8988T (cell line): ENCODE data around the gene FBXW12.
"Not testable (repeated sequence)": the region's sequence is repeated elsewhere in the genome, so short reads cannot be mapped to it uniquely, and the experiment has no call there.

Experiments used
- DNase-seq: peaks from one replicate; pipeline ENCODE4 v3.0.0; 2011

Gene FBXW12, protein sequence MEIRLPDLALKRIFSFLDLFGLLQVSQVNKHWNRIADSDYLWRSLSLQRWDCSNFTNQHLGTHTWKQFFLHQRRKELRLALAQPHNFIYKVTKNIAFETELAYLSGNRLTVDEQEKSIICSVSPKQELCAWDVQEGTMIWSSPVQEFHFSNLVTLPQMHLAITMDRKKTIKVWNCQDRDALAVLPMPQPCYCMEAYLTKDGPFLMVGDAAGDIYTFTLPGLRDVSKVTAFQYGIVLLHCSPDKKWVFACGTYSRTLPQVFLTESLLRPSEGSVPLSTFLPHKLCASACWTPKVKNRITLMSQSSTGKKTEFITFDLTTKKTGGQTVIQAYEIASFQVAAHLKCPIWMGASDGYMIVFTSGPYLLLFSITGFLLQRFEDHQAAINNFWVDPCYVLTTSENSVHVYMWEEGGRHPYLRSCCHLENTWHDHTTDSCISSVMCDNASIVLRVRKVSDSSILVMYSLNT

DNA sequence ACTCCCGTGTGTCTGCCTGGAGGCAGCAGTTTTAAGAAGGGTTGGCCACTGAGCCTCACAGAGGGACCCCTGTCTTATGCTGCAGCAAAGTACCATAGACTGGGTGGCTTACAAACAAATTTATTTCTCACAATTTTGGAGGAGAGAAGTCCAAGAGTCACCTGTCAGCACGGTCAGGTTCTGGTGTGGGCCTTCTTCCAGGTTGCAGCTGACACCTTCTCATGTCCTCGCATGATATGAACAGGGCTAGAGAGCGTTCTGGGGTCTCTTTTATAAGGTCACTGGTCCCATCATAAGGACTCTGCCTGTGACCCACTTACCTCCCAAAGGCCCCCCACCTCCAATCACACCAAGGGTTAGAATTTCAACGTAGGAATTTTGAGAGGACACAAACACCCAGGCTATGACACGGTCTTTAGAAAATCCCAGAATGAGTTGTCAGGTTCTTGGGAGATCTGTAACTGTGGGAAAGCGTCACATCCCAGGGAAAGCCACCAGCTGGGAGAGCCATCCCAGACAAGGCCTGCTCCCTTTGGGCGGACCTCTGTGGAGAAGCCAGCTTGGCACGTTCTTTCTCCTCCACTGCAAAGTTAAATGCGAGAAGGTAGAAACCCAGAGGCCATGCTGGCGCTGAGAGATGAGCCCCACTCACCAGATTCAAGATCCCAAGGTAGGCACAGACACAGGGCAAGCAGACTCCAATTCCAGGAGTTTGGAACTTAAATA lies at the start of gene FBXW12:
Gene FBXW12, plus strand, starts transcription at position 569 of the 726 bp plus-strand sequence. CDS start 549 bp downstream, outside the sequence.
- DNase-seq: no peak

DNA sequence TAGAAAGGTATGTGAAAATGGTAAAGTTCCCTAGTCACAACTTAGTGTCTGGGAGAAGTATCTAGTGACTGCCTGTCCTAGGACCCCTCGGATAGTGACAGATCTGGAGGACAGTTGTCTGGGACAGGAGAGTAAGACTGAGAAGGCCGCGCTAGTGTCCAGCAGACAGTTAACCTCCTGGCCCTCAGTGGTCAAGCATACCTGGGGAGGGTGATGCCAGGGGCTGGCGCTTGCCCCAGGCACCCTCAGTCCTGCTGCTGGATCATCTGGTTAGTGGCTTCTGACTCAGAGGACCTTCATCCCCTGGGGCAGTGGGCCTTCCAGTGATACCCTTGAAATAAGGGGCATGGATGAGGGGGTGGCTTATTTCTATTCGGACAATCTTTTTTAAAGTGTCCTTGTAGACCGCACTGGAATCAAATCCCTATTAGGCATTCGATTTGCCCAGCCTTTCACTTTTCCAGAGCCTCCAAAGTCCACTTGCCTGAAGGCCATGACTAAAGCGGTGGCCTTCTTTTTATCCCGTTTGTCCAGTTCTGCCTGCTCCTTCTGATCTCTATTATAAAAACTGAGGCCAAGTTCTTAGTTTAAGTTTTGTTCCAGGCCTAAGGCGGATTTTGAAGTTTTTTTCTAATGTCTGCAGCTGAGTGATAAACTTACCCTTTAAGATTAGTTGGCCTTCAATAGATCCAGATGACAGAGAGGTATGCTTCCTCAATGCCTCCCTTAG lies 40.1 kb upstream of the FBXW12 start:
- DNase-seq: not testable (repeated sequence)

DNA sequence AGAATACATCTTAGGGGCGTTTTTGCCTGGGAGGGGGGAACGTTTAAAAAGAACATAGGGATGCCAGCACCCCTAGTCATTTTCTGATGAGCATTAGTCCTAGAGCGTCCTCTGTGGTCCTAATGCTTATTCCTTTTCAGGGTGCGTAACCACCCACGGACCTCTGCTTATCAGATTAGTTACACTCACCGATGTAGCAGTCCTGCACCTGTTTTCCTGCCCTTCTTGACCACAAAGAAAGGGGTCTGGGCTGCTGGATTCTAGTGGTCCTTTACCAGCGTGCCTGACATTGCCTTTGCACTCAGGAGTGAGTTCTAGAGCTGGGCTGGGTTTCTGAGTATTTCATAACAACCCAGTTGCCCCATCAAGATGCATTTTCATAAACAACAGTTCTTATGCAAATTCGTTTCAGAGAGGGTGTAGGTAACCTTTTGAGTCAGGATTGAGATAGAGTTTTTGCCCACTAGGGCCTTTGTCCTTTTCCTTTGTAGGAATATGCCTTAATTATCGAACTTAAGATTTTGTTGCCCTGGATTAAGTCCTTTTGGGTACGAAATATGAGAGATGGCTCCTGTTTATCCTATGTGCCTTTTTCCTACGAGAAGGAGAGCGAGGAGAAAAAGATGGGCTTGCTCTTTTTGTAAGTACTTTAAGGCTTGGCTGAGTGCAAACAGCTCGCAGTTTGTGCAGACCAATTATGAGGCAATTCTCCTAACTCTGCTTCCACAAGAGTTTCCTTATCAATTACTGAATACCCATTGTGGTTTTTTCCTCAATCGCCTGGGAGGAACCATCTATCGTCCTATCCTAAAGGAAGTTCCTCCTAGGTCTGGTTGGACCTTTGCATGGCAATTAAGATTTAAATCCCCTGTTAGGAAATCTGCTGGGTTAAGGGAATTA lies 38.4 kb upstream of the FBXW12 start, which contains the start of gene SPINK8:
Gene SPINK8, minus strand, starts transcription at position 316 of the 900 bp plus-strand sequence. CDS start 5,320 bp downstream, outside the sequence.
- not testable (repeated sequence) for DNase-seq

DNA sequence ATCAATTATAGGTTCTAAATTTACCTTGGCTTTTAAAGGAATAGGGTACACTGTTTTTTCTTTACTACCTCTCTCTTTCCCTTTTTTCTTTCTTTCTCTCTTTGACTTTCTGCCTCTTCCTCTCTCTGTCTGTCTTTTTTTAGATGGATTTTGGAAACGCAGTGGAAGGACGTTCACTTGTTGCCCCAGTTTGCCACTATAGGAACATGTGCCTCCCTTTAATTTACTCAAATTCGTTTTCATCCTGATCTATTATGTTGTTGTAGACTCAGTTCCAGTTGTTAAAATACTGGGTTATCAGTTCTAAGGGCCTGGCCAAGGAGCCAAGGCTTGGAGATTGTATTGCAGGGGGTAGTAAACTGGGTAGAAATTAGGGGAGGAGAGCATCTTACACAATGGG lies 37.4 kb upstream of the FBXW12 start:
- DNase-seq: no peak

DNA sequence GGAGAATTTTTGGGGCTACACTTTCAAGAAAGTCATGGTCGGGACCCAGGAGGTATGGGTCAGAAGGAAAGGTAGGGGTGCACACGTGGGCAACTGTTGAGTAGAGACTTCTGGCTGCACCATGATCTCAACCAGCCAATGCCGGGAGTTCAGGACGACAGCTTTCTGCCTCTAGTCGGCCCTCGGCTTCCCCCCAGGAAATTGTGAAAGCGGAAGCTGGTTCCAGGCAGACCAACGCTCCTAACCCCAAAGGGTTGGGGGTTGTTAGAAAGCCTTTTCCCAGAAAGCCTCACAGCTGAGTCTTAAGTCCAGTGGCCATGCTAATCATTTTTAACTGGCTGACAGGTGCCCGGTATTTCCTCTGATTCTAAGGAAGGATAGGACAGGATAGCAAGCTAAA lies 36.7 kb upstream of the FBXW12 start:
- DNase-seq: not testable (repeated sequence)

DNA sequence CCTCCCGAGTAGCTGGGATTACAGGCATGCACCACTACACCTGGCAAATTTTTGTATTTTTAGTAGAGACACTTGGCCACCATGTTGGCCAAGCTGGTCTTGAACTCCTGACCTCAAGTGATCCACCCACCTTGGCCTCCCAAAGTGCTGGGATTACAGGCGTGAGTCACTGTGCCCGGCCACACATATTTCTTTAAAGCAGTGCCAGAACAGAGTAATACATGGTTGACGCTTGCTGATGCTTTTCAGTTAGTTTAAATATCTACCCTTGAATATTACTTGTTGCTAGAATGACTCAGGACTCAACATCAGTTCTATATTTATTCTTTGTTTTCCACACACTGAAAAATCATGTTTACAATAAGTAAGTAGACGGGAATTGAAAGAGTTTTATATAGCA lies 34.5 kb upstream of the FBXW12 start:
- not testable (repeated sequence) for DNase-seq

DNA sequence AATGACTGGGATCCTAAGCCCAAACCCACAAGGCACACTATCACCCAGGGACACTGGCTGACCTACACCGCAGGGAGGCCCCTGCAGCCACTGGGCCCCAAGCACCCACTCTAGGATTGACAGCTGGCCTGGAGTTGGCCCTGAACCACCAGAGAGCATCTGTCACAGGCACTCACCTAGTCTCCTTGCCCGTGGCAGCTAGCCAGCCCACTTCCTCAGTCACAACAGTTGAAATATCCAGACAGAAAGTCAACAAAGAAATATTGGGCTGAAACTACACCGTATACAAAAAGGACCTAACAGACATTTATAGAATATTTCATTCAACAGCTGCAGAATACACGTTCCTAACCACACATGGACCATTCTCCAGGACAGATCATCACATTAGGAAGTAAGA lies 33.4 kb upstream of the FBXW12 start:
- DNase-seq: no peak

DNA sequence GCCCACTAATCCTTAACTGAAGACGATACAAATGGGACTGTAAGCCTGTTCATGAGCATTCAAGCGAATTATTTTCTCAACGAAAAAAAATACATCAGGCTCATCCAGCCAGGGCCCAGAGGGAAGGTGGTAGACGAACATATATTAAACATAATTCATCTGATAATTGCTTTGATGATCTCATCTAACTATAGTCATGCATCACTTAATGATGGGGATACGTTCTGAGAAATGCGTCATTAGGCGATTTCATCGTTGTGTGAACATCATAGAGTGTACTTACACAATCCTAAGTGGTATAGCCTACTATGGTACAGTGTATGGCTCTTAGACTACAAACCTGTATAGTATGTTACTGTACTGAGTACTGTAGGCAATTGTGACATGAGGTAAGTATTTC lies 28.6 kb upstream of the FBXW12 start:
- DNase-seq: no peak

DNA sequence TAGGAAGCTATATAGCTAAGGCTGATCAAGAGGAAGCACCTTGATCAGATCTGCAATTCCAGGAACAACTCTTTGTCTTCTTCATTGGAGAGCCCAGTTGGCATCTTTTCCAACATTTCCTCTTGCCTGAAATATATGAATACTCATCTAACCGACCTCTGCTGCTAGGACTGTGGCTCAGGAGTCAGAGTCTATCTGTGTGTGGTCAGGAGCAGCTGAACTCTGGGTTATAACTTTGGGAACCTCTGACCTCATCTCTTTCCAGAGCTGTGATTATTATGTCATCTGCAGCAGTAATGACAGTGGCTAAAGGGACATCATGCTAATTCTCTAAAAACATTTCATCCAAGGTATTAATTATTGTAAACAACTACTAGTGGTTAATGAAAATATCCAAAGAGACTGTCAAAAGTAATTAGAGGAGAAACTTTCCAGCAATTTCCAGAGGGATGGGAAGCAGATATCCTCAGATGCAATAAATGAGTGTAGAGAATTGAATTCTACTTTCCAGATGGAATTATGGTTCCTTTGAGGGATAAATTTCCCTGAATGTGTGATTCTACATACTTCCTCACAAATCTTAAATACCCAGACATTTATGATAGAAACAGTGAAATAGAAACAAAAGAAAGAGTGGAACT lies 27.0 kb upstream of the FBXW12 start:
- DNase-seq: no peak

DNA sequence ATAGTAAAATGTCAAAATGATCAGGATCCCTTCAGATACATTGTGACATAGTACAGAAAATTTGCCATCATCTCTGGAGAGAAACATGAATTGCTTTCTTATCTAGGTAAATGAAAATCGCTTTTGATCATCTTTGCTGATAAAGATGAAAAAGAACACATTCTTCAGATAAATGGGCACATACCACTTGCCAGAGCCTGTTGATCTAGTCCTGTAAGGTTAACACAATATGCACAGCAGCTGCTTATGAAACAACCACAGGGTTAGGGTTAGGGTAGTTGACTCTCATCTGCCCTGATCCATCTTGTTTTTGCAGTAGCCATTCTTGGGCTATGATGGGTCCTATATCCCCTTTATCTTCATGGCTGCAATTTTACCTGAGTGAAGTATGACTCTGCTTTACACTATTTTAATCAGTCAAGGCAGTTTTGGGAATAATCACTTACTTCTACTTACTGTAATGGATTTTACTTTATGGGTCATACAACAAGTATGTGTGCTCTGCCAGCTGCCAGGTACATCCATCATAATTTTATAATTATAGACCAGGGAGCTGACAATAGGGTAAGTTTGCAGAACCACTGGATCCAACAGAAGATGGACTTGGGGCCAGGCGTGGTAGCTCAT lies 26.0 kb upstream of the FBXW12 start:
- DNase-seq: no peak

DNA sequence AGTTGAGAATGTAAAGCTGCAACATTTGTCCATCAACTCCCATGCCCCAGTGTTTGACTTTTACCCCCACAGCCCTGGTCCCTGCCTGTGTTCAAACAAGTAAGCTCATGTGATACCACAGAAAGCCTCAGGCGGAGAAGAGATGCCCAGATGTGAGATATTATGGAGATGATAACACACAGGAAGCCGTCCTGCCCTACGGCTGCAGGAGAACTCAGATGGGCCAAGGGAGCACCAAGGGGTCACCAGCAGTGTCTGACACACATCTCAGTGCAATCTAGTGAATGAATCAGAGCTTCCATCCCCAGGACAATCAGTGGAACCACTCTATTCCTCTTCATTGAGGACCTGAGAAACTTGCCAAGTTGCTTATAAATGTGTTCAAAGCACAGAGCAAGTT lies 24.5 kb upstream of the FBXW12 start:
- no peak for DNase-seq

DNA sequence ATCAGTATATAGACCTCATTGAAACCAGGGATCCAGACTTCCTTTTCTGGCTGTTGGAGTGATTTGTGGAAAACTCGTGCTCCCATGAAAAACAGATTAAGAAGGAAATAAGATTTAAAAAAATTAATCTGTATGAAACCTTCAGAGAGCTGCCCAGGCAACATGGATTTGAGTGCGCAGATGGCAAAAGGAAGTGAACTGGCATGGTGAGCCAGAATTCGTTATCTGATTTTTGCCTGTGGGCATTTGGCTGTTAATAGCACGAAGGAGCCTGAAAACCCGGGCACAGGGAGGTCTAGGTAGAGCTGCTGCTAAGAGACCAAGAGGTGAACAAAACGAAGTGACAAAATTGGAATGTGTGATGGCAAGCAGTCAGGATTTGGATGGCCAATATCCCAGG lies 19.5 kb upstream of the FBXW12 start:
- no peak for DNase-seq

DNA sequence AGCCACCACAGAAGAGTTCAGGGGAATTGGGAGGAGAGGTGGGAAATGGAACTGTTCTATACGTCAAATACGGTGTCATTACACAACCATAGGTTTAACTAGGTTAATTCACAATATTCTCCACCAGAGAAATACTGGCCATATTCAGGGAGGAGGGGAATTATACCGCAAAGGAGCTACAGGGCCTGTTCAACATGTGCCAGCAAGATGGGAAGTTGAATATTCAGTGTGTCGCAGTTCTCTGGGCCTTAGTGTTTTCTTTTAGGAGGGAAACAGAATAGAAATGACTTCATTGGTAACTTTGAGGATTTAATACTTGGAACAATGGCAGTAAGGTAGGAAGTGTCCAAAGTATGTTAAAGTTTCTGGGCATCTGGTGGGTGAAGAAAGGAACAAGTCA lies 18.0 kb upstream of the FBXW12 start:
- no peak for DNase-seq

DNA sequence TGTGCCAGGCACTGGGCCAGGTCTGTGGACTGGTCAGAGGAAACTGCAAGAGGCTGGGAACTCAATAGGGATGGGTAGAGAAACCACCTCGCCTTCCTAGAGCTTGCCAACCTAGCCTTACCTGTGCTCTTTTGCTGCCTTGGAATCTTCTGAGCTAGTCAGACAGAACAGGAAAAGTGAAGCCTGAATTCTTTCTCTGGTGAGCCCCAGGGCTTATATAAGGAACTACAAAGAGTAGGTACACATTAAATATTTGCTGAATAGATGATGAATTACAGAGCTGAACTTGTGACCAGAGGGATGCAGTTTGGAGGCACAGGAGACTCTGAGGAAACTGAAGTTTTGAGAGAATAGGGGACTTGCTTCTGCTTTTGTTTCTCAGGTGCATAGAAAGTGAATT lies 15.6 kb upstream of the FBXW12 start:
- no peak for DNase-seq

DNA sequence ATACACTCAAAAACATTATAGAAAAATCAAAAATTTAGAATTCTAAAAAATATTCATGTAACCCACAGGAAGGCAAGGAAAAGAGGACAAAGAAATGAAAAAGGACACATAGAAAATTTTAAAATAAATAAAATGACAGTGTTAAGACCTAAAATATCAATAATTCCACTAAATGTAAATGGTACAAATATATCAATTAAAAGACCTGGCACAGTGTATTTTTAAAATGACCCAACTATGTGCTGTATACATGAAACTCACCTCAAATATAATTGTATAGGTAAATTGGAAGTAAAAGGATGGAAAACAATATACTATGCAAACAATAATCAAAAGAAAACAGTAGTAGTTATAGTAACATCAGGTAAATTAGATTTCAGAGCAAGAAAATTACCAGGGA lies 10.1 kb upstream of the FBXW12 start:
- no peak for DNase-seq

DNA sequence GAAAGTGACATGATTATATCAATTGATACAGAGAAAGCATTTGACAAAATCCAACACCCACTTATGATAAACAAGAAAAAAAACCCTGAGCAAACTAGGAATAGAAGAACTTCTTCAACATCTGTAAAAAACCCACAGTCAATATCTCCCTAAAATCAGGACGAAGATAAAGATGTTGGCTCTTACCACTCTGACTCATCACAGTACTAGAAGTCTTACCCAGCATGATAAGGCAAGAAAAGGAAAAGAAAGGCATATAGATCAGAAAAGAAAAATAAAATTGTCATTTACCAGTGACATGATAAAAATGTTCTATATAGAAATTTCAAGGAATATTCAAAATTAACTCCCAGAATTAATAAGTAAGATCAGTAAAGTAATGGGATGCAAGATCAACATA lies 7.2 kb upstream of the FBXW12 start:
- no peak for DNase-seq

DNA sequence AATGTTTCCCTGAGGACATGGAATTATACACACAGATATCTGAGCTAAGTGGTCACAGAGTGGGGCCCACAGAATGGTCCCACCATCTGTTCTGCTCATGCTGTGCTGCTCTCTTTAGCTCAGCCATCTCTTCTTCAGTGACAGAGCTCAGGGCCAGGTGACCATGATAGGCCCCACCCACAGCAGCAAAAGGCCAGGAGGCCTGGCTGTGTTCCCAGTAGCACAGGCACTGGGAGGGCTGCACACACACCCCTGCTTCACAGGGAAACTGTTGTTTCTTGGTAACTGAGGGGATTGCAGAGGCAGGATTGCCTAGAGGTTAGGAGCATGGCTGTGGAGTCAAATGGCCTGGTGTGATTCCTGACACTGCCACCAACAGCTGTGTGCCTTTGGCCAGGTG lies 4.8 kb upstream of the FBXW12 start:
- DNase-seq: no peak

DNA sequence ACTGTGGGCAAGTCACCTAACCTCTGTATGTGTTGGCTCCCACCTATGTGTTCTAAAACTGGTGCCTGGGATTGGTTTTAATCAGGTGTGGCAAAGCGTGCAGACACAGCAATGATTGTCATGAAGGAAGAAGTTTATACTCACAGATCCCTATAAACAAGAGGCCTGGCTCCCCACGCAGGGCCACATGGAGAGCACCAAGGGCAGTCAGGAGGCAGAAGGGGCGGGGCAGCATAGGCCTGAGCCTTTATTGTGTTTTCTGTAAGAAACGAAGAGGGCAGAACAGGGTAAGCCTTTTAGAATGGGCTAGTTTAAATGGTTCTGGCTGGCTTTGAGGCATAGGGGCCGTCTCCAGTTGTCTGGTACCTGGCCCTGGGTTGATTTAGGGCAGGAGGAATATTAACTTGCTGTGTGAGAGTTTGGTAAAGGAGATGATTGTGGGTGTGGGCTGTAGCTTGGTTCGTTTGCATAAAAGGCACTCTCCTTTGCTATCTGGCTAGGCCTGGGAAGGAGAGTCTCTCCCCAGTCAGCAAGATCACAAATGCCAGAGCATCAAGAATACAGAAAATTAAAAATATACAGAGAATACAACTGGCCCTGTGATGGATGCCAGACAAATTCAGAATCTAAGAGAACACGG lies 2.2 kb upstream of the FBXW12 start:
- DNase-seq: no peak

DNA sequence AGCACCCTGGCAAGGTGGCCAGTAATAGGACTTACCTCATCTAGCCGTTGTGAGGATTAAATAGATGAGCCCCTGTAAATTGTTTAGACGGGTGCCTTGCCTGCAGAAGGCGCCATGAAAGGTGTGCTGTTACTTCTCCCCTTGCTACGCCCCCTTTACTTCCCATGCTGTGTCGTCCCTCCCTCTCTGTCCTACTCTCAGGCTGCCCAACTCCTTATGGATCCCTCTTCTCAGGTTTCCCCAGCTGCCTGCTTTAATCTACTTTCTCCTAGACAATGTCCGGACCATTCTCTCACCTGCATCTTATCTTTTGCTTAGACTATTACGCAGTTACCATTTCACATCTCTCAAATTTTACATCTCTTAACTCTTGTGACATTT lies 1.7 kb upstream of the FBXW12 start:
- DNase-seq: no peak

DNA sequence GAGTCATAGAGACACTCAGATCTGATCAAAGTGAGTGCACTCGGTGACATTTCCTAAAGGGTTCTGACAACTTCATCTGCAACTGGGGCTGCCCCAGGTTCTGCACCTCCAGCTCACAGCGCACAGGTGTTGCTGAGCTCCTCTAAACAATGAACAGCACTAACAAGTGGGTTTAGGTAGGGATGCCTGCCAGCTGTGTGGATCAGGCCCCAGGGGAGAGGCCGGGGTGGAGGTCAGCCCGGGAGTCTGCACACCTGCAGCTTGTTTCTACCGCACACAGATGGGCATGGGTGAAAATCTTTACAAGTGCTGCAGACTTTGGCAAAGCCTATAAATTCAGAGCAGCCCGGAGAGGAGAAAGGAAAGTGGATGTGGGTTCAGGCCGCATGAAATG lies 355 bp downstream of the FBXW12 start:
- no peak for DNase-seq
